NOMO-1 treated with DMSO at 0.1 percent for 48 hours (cell line): ENCODE data around the gene OR10G7.

Experiments
- DNase-seq: peaks from one replicate; lab custom pipeline; 2025; ENCODE audit not compliant: unreplicated experiment; lab: John Stamatoyannopoulos, UW

OR10G7 gene, protein sequence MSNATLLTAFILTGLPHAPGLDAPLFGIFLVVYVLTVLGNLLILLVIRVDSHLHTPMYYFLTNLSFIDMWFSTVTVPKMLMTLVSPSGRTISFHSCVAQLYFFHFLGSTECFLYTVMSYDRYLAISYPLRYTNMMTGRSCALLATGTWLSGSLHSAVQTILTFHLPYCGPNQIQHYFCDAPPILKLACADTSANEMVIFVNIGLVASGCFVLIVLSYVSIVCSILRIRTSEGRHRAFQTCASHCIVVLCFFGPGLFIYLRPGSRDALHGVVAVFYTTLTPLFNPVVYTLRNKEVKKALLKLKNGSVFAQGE

DNA sequence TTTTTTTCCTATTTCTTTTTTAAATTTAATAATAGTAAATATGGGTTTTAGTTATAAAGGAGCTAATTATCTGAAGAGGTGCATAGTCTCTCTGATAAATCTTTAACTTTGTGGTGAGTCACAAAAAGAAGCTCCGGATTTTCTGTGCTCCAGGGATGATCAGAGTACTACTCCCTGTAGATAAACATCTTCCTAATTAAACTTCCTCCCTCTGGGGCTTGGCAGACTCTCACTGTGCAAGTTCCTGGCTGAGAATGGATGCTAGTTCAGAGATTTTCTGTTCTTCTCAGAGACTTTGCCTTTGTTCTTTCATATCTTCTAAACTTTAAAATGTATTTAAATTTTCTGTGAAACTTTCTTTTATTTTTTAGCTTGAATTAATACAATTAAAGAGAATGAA is at the start of gene OR10G7:
Gene OR10G7 (minus strand): TSS at position 72 of the 400 bp plus-strand sequence. CDS start 2,324 bp downstream, outside the sequence.
- no peak for DNase-seq

DNA sequence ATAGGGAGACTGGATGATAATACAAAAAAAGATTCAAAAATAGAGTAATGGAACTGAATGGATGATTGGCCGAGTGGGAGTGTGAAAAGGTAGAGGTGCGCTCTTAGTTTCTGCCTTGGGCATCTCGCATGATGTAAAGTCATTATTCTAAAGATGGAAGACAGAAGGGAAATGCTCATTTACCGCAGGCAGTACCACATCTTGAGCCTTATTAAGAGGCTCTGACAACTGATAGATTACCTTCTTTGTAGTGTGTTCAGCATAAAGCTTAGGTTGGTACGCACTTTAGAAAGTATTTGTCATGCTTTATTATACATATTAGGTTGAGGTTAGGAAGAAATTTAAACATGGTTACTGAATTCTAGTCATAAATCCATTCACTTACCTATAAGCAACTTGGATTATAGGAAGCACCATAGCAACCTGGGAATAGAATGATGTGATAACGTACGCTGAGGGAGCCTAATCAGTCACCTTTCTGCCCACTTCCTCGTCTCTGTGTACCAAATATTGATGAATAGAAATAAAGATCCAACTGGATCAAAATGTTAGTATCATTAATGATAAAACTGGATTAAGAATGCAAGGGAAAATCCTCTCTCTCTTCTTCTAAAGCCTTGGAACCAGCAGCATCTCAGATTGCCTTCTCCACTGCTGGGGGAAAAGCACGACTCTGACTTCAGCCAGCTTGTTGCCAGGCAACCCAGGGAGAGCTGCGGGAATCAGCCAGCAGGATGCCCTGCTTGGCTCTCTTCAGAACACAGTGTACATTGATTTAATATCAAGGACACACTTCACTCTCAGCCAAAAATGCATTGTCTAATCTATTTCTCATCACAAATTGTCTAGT is 45.1 kb upstream of the OR10G7 start:
- DNase-seq: no peak

DNA sequence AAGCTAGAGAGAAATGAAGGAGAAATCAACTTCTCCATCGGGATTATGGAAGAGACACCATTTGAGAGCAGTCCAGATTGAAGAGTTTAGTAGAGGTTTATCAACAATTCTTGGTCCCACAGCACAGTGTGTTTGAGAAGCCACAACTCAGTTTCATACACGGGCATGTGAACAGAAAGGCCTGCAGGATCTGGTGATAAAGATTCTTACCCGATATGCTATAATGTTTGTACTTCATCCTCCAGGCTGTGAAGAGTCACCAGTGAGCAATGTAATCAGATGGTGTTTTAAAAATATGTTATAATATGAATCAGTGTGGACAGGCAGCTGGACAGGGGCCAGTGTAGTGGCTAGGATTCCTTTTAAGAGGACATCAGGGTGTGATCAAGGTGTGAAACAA is 44.5 kb upstream of the OR10G7 start:
- DNase-seq: no peak

DNA sequence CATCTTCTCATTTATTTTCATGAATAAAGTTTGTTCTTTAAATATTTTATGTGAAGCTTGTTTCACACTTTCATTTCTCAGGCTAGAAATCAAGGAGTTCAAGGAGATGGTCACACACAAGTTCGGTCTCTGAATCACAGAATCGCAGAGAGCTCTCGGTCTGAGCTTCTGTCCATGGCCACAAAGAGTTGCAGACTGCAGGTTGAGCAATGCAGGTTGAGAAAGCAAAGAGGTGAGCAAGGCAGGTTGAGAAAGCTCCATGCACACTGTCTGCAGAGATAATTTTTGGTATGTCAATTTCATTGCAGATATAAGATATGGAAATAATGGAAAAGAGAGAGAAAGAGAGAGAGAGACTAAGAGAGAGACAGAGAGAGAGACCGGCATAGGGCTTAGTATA is 41.2 kb upstream of the OR10G7 start:
- no peak for DNase-seq

DNA sequence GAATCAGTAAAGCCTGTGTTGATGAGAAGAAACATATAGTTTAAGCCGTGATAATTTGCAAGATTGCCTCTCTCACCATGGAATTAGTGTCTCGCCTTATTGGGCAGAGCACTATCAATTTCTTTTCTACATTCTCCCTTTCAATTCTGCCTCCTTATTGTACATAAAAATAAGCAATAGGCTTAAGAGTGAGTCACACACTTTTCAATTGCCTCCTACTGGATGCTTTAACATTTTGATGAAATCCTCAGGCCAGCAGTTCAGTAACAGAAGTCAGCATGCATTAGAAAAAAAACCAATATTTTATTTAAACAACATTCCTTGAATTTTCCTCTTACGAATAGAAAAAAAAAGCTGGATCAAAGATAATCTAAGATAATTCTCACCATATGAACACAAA is 40.4 kb upstream of the OR10G7 start:
- DNase-seq: no peak

DNA sequence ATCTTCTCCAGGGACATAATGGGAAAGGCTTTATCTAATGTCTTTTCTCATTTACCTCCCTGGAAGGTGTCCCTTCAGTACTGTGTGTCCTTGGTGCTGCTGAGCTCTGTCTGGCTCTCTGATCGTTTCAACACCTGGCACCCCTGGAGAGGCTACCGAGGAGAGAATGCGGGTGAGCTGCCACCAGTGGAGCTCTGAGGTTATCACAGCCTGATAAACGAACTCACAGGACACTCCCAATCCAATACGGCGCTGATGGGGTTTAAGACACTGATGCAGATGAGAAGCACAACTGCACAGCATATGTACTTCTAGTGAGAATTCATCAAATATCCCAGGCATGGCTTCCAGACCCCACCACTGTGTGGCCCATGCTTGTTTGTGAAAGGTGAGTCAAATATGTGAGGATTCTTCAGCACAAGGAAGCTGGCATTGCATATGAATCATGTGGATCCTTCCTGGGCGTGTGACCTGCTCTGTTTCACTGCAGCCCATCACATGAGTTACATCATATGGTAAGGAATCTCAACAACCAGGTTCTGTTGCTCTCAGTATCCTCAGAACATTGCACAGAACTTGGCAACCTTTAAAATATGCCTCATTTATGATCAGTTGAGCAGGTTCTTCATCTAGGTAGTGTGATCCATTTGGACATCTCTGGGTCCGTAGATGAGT is 39.3 kb upstream of the OR10G7 start:
- no peak for DNase-seq

DNA sequence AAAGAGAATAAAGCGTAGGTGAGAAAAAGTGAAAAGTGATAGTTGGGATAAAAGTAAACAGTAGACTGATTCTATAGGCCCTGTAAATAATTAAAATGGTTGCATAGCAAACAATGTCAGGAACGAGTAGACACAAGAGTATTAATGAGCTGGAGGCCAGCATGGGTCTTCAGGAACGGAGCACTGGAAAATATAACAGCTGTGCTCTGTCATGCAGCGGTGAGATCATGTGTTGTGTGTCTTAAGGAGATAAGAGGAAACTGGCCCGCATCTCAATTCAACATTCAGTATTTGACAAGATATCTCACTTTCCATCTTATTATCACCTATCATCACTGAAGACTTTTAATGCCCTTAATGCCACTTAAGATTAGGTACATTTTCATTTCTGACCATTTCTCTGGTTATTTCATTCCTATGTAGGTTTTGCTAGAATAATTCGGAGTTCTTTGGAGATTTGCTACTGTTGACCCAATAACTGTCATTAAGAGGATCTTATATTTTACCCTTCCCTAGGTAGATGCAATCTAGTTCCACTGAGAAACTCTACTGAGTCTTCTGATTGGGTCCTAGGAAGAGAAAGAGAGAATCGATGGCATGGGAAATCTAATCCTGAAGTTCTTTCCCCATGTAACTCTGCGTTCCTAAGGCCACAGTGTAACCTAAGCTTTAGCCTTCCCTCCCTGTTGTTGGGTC is 38.7 kb upstream of the OR10G7 start:
- no peak for DNase-seq

DNA sequence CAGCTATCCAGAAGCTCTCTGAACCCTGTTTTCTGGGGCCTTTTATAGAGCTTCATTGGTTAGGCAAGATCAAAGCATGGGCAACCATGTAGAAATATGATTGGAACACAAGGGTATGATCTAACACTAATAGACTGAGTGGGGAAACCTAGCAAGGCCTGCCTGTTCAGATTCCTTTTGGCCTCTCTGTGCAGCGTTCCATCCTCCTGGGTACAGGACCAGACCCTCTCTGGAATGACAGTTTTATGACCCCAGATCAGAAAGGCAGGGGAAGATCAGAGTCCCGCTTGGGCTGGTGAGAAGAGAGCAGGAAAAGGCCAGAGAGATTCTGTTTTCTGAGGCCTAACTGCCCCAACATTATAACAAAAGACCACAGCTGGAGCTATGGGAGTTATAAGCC is 37.5 kb upstream of the OR10G7 start:
- no peak for DNase-seq

DNA sequence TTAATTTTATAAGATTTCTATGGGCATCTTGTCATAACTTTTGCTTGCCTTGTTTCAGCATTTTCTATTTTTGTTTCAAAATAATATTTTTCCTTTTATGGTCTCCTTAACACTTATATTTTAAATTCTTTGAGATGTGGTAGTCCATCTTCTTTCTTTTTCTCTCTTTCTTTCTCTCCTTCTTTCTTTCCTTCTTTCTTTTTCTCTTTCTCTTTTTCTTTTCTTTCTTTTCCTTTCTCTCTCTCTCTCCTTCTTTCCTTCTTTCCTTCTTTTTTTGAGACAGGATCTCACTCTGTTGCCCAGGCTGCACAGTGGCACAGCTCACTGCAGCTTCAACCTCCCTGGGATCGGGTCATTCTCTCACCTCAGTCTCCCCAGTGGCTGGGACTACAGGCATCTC is 36.1 kb upstream of the OR10G7 start:
- no peak for DNase-seq

DNA sequence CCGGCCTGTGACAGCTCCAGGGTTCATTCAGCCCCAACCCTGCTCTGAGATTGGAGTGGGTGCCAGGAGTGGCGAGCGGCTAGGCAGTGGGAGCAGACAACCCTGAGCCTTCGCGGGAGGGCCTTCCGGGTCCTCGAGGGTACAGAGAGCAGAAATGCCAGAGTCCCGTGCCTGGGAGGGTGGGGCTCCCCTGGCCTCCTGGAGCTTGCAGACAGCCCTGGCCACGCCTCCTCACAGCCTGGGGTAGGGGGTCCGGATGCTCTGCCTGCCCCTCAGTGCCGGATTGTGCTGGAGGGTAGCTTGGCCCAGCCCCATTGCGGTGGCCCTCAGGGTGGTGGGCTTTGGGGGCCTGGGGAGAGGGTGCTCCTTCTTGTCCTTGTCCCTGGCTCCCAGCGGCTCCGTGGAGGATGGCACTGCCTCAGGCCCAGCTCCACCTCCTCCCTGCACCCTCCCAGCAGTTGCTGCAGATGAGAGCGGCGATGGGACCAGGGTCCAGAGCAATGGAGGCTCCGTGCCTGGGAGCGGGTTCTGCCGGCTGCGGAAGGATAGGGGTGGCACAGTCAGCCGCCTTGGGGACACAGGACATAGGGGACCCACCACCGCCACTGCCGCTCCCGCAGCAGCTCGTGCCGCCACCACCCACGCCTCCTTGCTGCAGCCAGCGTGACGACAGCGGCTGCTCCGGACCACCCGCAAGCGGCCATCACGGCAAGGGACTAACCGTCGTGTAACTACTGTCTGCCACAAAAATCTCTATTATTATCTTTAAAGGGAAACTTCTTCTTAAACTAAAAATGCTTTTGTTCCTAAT is 34.9 kb upstream of the OR10G7 start:
- no peak for DNase-seq

DNA sequence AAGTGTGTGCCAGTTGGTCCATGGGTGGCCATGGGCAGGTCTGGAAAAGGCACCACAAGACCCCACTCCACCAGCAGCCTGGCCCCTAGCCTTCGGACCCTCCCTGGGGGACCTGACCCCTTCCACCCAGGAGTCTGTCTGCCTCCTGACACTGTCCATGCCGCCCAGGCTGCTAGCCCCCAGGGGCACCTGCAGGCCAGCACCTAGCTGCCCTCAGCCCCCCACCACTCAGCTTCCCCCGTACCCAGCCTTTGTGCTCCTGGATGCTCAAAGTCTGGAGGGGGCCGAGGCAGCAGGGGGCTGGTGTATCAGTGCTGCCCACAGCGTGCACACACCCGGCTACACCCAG is 34.3 kb upstream of the OR10G7 start:
- DNase-seq: no peak

DNA sequence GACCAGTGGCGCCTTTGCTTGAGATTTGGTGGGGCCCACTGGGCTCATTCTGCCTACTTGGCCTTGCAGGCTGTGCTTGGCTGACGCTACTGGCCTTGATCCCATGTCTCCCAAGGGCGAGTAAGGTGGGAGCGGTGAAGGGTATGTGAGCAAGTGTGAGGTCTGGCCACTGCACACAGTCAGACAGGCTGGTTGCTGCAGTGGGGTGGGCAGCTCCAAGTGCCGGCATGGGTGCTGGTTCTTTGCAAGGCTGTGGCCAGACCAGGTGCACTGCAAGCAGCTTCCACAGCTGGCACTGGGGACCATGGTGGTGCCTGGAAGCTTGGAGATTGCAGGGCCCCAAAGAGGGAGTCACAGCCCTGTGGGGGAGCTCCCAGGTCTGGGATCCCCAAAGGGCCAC is 33.4 kb upstream of the OR10G7 start:
- DNase-seq: no peak

DNA sequence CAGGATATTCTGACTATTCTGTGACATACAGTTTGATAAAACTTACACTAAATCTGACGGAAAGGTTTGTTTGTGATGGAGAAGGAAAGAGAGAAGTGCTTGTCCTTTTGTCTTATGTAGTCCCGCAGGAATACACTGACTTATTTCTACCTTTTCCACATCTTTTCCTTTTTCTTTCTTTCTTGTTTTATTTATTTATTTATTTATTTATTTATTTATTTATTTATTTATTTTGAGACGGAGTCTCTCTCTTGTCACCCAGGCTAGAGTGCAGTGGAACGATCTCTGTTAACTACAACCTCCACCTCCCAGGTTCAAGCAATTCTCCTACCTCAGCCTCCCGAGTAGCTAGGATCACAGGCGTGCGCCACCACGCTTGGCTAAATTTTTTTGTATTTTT is 31.0 kb upstream of the OR10G7 start:
- DNase-seq: no peak

DNA sequence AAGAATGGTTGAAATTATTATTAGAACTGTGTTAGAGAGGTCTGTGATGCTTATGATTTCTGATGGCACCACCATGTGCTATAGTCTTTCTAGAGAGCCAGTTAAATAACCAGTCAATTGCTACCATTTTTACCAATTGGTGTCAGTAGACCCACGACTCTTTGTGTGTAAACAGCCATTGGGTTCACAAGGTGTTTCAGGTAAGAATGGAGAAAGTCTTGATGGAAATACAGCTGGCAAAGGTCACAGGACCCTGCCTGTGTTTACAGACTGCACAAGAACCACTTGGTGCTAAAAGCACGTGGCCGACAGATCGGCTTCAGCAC is 30.5 kb upstream of the OR10G7 start:
- no peak for DNase-seq

DNA sequence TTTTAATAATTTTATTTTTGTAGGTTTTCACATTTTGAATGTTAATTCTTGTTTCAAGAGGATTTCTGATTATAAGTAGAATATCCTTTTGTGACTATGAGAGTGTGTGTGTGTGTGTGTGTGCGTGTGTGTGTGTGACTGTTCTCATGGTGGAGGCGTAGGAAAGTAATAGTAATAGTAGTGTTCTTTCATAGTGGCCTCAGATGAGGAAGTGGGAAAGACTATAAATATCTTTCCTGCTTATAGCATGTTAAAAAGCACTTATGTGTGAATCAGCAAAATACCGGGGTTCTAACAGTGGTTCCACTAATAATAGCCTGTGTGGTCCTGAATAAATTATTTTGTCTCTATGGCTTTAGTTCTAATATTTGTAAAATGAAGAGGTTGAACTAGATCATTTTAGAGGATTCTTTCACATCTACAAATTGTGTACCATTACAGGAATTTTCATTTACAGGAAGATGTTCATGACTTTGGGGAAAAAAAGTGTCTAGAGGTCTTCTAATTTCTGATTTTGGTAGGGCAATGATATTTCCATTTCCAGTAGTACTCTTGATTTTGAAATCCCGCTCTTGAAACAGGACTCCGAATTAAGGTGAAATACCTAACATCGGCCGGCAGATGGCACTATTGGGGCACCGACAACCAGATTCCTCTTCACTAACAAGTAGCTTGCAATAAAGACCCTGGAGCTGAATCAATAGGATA is 29.9 kb upstream of the OR10G7 start:
- DNase-seq: peak; percentile 85

DNA sequence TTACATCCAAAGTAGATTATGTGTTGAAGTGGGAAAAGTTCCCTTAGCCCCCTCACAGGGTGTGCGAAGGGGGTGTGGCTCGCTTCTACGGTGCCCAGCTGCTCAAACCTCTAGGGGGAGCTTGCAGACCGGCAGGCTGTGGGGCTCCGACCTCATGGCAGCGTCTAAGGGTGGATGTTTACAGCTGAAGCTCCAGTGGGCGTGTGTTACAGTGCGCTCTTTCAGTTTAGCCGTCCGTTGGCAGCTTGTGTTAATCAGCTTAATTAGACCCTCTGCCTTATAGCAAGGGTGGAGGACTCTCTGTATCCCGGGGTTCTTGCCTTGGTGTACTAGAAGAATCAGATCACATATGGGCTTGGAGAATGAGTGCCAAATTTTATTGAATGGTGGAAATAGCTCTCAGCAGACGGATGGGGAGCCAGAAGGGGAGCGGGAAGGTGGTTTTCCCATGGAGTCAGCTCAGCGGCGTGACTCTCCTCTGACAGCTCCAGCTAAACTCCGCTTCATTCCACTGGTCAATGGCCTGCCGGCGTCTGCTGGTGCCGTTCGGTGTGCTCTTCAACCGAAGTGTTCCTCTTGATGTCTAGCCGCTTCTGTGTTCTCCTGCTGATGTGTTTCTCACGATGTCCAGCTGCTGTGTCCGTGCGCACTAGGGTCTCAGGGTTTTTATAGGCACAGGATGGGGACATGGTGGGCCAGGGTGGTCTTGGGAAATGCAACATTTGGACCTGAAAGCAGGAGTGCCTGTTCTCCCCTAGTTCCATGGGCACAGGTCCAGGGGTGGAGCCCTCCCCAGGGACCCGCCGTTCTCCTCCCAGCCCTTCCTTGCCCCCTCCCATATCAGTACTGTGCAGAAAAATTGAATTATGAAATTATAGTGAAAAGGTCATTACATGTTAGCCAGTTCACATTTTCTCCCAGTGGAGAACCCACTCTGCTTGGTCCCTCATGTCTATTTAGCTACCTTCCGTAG is 28.6 kb upstream of the OR10G7 start:
- peak; percentile 89 for DNase-seq

DNA sequence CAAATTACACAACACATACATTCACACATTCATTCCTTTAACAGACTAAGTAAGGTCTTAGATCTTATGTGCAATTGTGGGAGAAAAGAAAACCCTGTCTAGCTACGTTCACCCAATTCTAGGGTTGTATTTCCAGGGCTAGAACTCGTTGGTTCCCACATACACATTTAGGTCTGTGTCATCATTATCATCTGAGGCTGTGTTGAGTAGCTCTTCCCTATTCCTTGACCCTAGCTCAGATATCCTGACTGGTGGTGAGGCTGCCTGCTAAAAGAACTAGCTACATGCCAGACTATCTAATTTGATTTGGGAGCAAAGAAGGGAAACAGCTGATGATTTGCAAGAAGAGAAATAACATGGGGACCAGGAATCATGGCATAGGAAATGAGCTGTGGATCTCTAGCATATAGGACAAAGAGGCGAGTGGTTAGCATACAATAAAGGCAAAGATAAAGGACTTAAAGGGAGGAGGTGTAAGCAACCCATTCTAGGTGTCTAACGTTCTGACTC is 27.5 kb upstream of the OR10G7 start:
- no peak for DNase-seq

DNA sequence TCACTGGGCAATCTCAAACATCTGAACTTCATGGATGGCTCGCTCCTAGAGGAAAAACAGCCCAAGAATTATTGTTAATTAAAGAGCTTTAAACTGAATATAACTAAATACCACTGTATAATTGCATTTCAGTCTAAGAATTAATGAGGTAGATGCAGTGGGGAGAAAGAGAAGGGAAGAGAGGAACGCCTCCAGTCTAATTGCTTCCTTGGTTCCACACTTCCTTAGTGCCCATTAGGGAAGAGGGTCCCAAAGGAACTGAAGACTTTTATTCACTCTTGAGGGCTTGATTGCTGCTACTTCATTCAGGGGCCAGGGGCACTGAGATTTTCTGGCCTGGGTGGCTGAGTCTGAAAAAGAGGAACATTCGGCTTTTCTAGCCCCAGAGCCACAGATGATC is 11.8 kb upstream of the OR10G7 start:
- DNase-seq: no peak

DNA sequence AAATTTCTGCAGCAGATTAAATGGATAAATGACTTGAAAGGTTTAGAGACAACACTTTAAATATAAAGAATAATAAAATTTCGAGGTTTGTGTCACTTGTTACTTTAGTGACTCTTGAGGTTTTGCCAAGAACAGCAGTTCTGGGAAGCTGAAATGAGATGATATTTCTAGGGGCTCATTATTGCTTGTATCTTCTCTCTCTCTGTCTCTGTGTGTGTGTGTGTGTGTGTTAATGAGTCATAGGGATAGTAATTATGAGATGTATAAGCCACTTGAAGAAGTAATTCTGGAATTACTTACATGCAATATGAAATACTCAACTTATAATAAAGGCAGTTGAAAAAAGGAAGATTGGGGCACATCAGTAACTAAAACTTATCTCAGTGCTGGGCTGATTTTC is 9.6 kb upstream of the OR10G7 start:
- DNase-seq: no peak
